Neuron (in vitro differentiated cells): ENCODE results near the gene ENTPD8.

Experiments used
- H2AFZ ChIP-seq: one replicate; pipeline ENCODE4 v1.6.1; 2013; ENCODE audit warnings: low read depth, mild to moderate bottlenecking, inconsistent platforms, low read length, moderate library complexity
- H3K27me3 ChIP-seq: one replicate; pipeline ENCODE4 v1.6.1; 2013; ENCODE audit warnings: low read length; ENCODE audit not compliant: insufficient read depth
- H3K36me3 ChIP-seq: one replicate; pipeline ENCODE4 v1.6.1; 2013; ENCODE audit warnings: low read length; ENCODE audit not compliant: insufficient read depth
- H3K4me1 ChIP-seq: one replicate; pipeline ENCODE4 v1.6.1; 2013; ENCODE audit warnings: low read length; ENCODE audit not compliant: insufficient read depth
- H3K4me3 ChIP-seq: 2 replicates; pipeline ENCODE4 v1.5.1; 2013; ENCODE audit warnings: mild to moderate bottlenecking, low read length, moderate library complexity
- H3K9me3 ChIP-seq: one replicate; pipeline ENCODE4 v1.6.1; 2013; ENCODE audit warnings: low read length

The ENTPD8 gene

DNA sequence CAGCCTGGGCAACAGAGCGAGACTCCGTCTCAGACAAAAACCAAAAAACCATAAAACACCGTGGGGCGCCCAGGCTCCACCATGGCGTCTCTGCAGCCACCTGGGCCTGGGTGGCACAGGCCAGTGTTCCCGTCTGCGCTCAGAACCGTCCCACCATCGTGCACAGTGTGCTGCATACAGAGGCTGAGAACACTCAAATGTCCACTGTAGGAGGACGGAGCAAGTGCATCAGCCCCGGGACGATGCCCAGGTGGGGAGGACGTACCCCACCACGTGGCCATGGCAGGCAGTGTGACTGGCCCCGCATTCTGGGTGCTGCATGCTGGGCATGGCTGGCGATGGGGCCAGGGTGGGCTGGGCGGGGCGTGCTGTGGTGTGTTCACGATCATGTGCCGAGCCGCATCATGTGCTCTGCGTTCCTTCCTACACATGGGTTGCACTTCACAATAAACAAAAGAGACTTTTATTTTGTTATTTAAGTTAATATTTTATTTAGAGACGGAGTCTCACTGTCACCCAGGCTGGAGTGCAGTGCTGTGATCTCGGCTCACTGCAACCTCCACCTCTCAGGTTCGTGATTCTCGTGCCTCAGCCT, 56.0 kb downstream of the ENTPD8 start:
- Histone ChIP-seq H3K27me3 (no peaks in the 10 kb centered on the region), H3K4me1 (peaks cover 10% of the 10 kb centered on the region), H3K36me3 (no peaks in the 10 kb centered on the region), H3K9me3 (no peaks in the 10 kb centered on the region), H3K4me3 (no peak overlapping the region), H2AFZ (no peak overlapping the region)
